ENCODE results near the gene UFD1. TPM values are rescaled to one million over a fixed set of nuclear protein-coding genes. Genes with fewer than 3 reads are reported as not detected.

UFD1 gene
- total RNA-seq, 4 donors from 2014 or later, result 33.0 to 57.4 (median 45.6) TPM

DNA sequence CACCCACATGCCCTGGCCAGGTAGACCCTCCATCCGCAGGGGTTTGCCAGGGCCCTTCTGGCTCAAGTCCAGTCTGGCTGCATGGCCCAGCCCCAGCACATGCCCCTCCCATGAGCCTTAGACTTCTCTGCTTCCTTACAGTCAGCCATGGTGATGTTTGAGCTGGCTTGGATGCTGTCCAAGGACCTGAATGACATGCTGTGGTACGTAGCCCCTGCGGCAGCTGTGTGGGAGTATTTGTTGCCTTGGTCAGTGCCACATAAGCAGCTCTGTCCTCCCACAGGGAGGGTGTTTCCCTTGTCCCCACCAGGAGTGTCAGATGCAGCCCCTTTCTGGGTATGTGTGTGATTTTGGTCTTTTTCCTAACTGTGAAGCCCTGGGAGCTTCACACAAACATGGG is 18.3 kb upstream of the UFD1 start:
- no peaks in the 10 kb centered on the region for H3K4me1 ChIP-seq
- WGBS, 2 donors, result 40 to 60% methylated on average over 1 to 2 of the region's 3 CpGs
- no peak for DNase-seq

DNA sequence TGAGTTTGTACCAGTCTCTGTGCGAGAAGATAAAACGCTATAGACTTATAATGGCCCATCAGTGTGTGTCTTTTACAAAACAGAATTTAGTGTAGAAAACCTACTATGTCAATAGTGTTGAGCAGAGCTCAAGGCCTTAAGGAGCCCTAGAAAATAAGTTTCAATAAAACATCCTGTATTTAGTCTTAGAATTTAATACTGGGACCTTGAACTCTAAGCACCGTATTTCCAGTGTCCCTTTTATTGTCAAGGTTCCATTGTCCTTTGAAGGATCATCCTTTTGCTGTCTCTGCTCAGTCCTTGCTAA is 17.3 kb upstream of the UFD1 start:
- no peak for TF ChIP-seq CTCF (IDR thresholded peaks at IDR 0.05)
- TF ChIP-seq POLR2A (IDR thresholded peaks at IDR 0.05), result no peak
- intact Hi-C loops (cut with DNase I), result loop anchor here (10.0 kb wide), 1 partner anchor 139 kb away; no protein-coding TSS in a partner anchor
- Histone ChIP-seq H3K36me3 (no peaks in the 10 kb centered on the region), H3K4me1 (no peaks in the 10 kb centered on the region), H3K27me3 (no peaks in the 10 kb centered on the region), H3K9me3 (no peaks in the 10 kb centered on the region), H3K4me3 (no peak overlapping the region), H3K27ac (no peak overlapping the region)
- 90 to 98% methylated on average over 3 of the region's 3 CpGs for WGBS, 2 donors
- no peak for DNase-seq

More for the DNA sequence above, 18.3 kb upstream of the UFD1 start:
- TF ChIP-seq POLR2A (IDR thresholded peaks at IDR 0.05) (no peak), CTCF (IDR thresholded peaks at IDR 0.05) (no peak)
- no peak overlapping the region for H3K27ac ChIP-seq
- no peaks in the 10 kb centered on the region for H3K27me3 ChIP-seq
- H3K36me3 ChIP-seq, result no peaks in the 10 kb centered on the region
- intact Hi-C loops (cut with DNase I), result loop anchor here (10.0 kb wide), 1 partner anchor 138 kb away; no protein-coding TSS in a partner anchor
- no peaks in the 10 kb centered on the region for H3K9me3 ChIP-seq
- H3K4me3 ChIP-seq, result no peak overlapping the region

DNA sequence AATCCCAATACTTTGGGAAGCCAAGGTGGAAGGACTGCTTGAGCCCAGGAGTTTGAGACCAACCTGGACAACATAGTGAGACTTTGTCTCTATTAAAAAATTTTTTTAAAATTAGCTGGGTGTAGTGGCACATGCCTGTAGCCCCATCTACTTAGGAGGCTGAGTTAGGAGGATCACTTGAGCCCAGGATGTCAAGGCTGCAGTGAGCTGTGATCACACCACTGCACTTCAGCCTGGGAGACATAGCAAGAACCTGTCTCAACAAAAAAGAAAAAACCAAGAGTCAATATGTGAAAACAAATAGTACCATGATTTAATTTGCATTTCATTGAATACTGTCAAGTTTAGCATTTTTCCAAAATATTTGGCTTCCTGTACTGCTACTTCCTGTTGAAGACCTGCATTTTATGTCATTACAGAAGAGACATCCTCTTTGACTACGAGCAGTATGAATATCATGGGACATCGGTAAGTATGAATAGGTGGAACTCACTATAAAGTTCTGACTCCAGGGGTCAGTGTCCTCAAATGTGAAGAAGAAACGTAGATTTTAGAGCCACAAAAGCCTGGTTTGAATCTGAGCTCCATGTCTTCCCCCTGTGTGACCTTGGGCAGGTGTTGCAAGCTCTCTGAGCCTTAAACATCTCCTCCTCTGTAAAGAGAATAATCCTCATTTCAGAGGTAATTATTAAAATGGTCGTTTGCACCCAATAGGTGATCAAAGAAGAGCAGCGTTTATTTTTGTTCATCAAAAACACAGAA is 16.8 kb upstream of the UFD1 start:
- WGBS, 2 donors, result 73 to 79% methylated on average over 5 of the region's 5 CpGs
- no peak overlapping the region for H3K27ac ChIP-seq
- H3K27me3 ChIP-seq, result no peaks in the 10 kb centered on the region
- no peaks in the 10 kb centered on the region for H3K9me3 ChIP-seq
- intact Hi-C loops (cut with DNase I), result loop anchor here (10.0 kb wide), 1 partner anchor 139 kb away; no protein-coding TSS in a partner anchor
- no peaks in the 10 kb centered on the region for H3K36me3 ChIP-seq
- no peak for DNase-seq
- H3K4me1 ChIP-seq, result no peaks in the 10 kb centered on the region
- no peak overlapping the region for H3K4me3 ChIP-seq
- TF ChIP-seq CTCF (IDR thresholded peaks at IDR 0.05), result peak in 4 of 6 experiments; percentile 6 to 36 (median 17)
- no peak for TF ChIP-seq POLR2A (IDR thresholded peaks at IDR 0.05)

DNA sequence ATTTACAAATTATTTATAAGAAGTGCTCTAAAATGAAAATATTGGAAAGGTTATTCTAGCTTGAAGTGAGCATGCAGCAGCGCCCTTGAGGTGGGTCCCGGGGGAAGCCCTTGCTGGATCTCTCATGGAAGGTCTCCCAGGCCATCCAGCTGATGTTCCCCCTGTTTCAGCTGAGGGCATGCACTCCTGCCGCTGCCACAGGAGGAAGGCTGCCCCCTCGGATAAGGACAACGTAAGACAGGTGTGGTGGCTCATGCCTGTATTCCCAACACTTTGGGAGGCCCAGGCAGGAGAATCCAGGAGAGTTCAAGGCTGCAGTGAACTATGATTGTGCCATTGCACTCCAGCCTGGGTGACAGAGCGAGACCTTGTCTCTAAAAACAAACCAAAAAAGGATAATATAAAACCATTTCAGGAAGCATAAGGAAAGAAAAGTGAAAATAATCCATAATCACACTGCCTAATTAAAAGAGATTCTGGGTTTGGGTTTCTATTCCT is 15.7 kb upstream of the UFD1 start:
- intact Hi-C loops (cut with DNase I), result loop anchor here (10.0 kb wide), 1 partner anchor 140 kb away; no protein-coding TSS in a partner anchor
- no peaks in the 10 kb centered on the region for H3K9me3 ChIP-seq
- no peak overlapping the region for H3K27ac ChIP-seq
- TF ChIP-seq CTCF (IDR thresholded peaks at IDR 0.05) (no peak), POLR2A (IDR thresholded peaks at IDR 0.05) (no peak)
- DNase-seq, result no peak
- H3K36me3 ChIP-seq, result peaks cover 0 to 2% (median 0%) of the 10 kb centered on the region in 3 donors
- no peak overlapping the region for H3K4me3 ChIP-seq
- no peaks in the 10 kb centered on the region for H3K27me3 ChIP-seq
- H3K4me1 ChIP-seq, result no peaks in the 10 kb centered on the region
- 96 to 97% methylated on average over 3 to 6 of the region's 6 CpGs for WGBS, 2 donors

DNA sequence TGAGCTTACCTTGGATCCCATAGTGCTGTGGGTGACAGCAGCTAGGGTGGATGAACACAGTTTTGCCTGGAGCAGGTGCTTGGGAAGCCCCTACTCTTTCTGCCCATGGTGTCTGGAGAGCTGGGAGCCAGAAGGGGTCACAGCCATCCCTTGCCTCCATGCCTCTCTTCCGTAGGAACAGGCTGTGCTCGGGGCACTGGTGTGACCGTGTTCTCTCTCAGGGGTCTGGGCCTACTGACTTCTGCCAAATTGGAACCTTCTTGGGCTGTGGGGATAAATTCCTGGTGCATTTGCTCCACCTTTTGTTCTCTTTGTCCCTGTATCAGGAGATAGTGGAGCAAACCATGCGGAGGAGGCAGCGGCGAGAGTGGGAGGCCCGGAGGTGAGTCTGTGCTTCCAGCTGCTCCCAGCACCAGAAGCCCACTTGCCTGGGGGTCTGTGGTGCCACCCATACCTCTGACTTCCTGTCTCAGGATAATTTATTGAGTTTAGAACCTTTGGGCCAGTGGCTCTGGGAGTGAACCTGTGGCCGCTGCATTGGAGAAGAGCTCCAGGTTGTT is 15.1 kb upstream of the UFD1 start:
- H3K36me3 ChIP-seq, result peaks cover 0 to 4% (median 0%) of the 10 kb centered on the region in 3 donors
- TF ChIP-seq CTCF (IDR thresholded peaks at IDR 0.05) (no peak), POLR2A (IDR thresholded peaks at IDR 0.05) (no peak)
- no peak overlapping the region for H3K27ac ChIP-seq
- 97 to 98% methylated on average over 5 to 7 of the region's 8 CpGs for WGBS, 2 donors
- no peak overlapping the region for H3K4me3 ChIP-seq
- no peaks in the 10 kb centered on the region for H3K27me3 ChIP-seq
- no peaks in the 10 kb centered on the region for H3K4me1 ChIP-seq
- DNase-seq, result no peak
- no peaks in the 10 kb centered on the region for H3K9me3 ChIP-seq
- intact Hi-C loops (cut with DNase I), result loop anchor here (10.0 kb wide), 1 partner anchor 141 kb away; no protein-coding TSS in a partner anchor

All from esophagus squamous epithelium (tissue), 5 donors.